IPS-18a (cell line): ENCODE data around the gene RRM1.
"Not testable (repeated sequence)": the region's sequence is repeated elsewhere in the genome, so short reads cannot be mapped to it uniquely, and the experiment has no call there.

ENCODE experiments used
- H3K27ac ChIP-seq: one replicate; pipeline ENCODE4 v1.5.1; 2013; ENCODE audit warnings: low read length
- H3K27me3 ChIP-seq: one replicate; pipeline ENCODE4 v1.6.1; 2013; ENCODE audit warnings: mild to moderate bottlenecking, low read length; ENCODE audit not compliant: control insufficient read depth, insufficient read depth
- H3K36me3 ChIP-seq: one replicate; pipeline ENCODE4 v1.6.1; 2013; ENCODE audit warnings: low read depth, low read length; ENCODE audit not compliant: control insufficient read depth
- H3K4me1 ChIP-seq: one replicate; pipeline ENCODE4 v1.6.1; 2013; ENCODE audit warnings: low read depth, low read length; ENCODE audit not compliant: control insufficient read depth
- H3K4me3 ChIP-seq: one replicate; pipeline ENCODE4 v1.5.1; 2013; ENCODE audit warnings: low read length
- H3K9ac ChIP-seq: one replicate; pipeline ENCODE4 v1.6.1; 2013; ENCODE audit warnings: mild to moderate bottlenecking, low read length, moderate library complexity
- H3K9me3 ChIP-seq: one replicate; pipeline ENCODE4 v1.6.1; 2013; ENCODE audit warnings: low read depth, low read length; ENCODE audit not compliant: control insufficient read depth

RRM1 gene

GRCh38 chr11:4146070-4146771 is 51.6 kb downstream of the RRM1 start:
- H3K27ac ChIP-seq = no peak overlapping the region
- no peak overlapping the region for H3K9ac ChIP-seq
- H3K4me3 ChIP-seq = no peak overlapping the region
- H3K27me3 ChIP-seq = no peaks in the 10 kb centered on the region
- H3K36me3 ChIP-seq = no peaks in the 10 kb centered on the region
- no peaks in the 10 kb centered on the region for H3K9me3 ChIP-seq
- H3K4me1 ChIP-seq = no peaks in the 10 kb centered on the region

GRCh38 chr11:4146772-4147098 is 52.1 kb downstream of the RRM1 start:
- no peaks in the 10 kb centered on the region for H3K36me3 ChIP-seq

GRCh38 chr11:4154503-4154902 is 59.9 kb downstream of the RRM1 start:
- Histone ChIP-seq H3K4me1 (peaks cover 4% of the 10 kb centered on the region), H3K36me3 (no peaks in the 10 kb centered on the region), H3K9me3 (no peaks in the 10 kb centered on the region), H3K9ac (no peak overlapping the region), H3K27ac (no peak overlapping the region), H3K27me3 (no peaks in the 10 kb centered on the region), H3K4me3 (no peak overlapping the region)

More at GRCh38 chr11:4146772-4147098, 52.1 kb downstream of the RRM1 start:
- Histone ChIP-seq H3K4me3 (no peak overlapping the region), H3K27ac (no peak overlapping the region), H3K4me1 (no peaks in the 10 kb centered on the region), H3K27me3 (no peaks in the 10 kb centered on the region), H3K9me3 (no peaks in the 10 kb centered on the region), H3K9ac (no peak overlapping the region)

- Histone ChIP-seq H3K27me3 (no peaks in the 10 kb centered on the region), H3K9ac (no peak overlapping the region), H3K4me3 (no peak overlapping the region), H3K4me1 (peaks cover 4% of the 10 kb centered on the region), H3K27ac (no peak overlapping the region), H3K9me3 (no peaks in the 10 kb centered on the region), H3K36me3 (no peaks in the 10 kb centered on the region)
Measured at GRCh38 chr11:4156571-4156970, 62.0 kb downstream of the RRM1 start.

- H3K27ac ChIP-seq, H3K9me3 ChIP-seq, H3K36me3 ChIP-seq, H3K27me3 ChIP-seq, H3K4me3 ChIP-seq, H3K9ac ChIP-seq, H3K4me1 ChIP-seq: not testable (repeated sequence)
Measured at GRCh38 chr11:4158818-4159217, 64.2 kb downstream of the RRM1 start.

GRCh38 chr11:4161305-4161704 is 66.7 kb downstream of the RRM1 start:
- no peaks in the 10 kb centered on the region for H3K36me3 ChIP-seq
- H3K27ac ChIP-seq = no peak overlapping the region
- no peak overlapping the region for H3K9ac ChIP-seq
- peaks cover 4% of the 10 kb centered on the region for H3K27me3 ChIP-seq
- peaks cover 4% of the 10 kb centered on the region for H3K4me1 ChIP-seq
- H3K9me3 ChIP-seq = no peaks in the 10 kb centered on the region
- no peak overlapping the region for H3K4me3 ChIP-seq

GRCh38 chr11:4164884-4165590 is 70.4 kb downstream of the RRM1 start:
- Histone ChIP-seq H3K27ac (no peak overlapping the region), H3K4me1 (no peaks in the 10 kb centered on the region), H3K27me3 (peaks cover 4% of the 10 kb centered on the region), H3K4me3 (no peak overlapping the region), H3K36me3 (no peaks in the 10 kb centered on the region), H3K9me3 (peaks cover 5% of the 10 kb centered on the region), H3K9ac (no peak overlapping the region)

- Histone ChIP-seq H3K4me3 (no peak overlapping the region), H3K9me3 (peaks cover 5% of the 10 kb centered on the region), H3K9ac (no peak overlapping the region), H3K4me1 (no peaks in the 10 kb centered on the region), H3K27ac (no peak overlapping the region), H3K36me3 (no peaks in the 10 kb centered on the region), H3K27me3 (peaks cover 4% of the 10 kb centered on the region)
Measured at GRCh38 chr11:4167292-4167691, 72.7 kb downstream of the RRM1 start.

GRCh38 chr11:4167758-4168157 is 73.2 kb downstream of the RRM1 start:
- Histone ChIP-seq H3K36me3 (no peaks in the 10 kb centered on the region), H3K4me1 (no peaks in the 10 kb centered on the region), H3K27me3 (peaks cover 4% of the 10 kb centered on the region), H3K9me3 (peaks cover 5% of the 10 kb centered on the region), H3K4me3 (no peak overlapping the region), H3K27ac (no peak overlapping the region), H3K9ac (no peak overlapping the region)

- not testable (repeated sequence) for H3K36me3 ChIP-seq, H3K27ac ChIP-seq, H3K9ac ChIP-seq, H3K9me3 ChIP-seq, H3K27me3 ChIP-seq, H3K4me1 ChIP-seq
- peak overlapping the region; percentile 62 for H3K4me3 ChIP-seq
Measured at GRCh38 chr11:4175620-4176350, 81.2 kb downstream of the RRM1 start.

- Histone ChIP-seq H3K9me3 (no peaks in the 10 kb centered on the region), H3K4me1 (no peaks in the 10 kb centered on the region), H3K9ac (no peak overlapping the region), H3K27ac (no peak overlapping the region), H3K27me3 (no peaks in the 10 kb centered on the region), H3K4me3 (no peak overlapping the region), H3K36me3 (no peaks in the 10 kb centered on the region)
Measured at GRCh38 chr11:4178813-4179662, 84.4 kb downstream of the RRM1 start.
